GM18870 (cell line): Measurements from ENCODE around the gene SMAD1.
"Not testable (repeated sequence)": the region's sequence is repeated elsewhere in the genome, so short reads cannot be mapped to it uniquely, and the experiment has no call there.

Source experiments
- ATAC-seq: cut with Tn5 transposase; IDR thresholded peaks from one replicate; pipeline ENCODE4 v1.9.1; 2021; ENCODE audit warnings: moderate library complexity; ENCODE audit not compliant: unreplicated experiment

SMAD1 gene

DNA sequence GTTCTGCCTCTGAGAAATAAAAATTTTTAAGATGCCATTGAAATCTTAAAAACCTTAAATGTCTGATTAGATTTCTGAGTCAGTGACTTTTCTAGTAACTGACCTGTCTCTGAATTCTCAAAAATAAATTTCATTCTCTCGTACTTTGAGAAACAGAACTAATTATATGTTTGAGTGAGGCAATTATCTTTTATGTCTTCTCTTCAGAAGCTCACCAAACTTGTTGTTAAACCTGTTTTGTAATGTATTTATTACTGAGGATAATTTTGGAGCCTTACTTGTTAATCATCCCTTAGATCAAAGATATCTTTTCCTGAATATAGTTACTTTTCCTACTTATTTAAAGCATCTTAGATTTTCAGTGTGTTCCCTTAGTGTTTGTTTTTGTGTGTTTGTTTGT is 73.0 kb downstream of the SMAD1 start:
- ATAC-seq: no peak

DNA sequence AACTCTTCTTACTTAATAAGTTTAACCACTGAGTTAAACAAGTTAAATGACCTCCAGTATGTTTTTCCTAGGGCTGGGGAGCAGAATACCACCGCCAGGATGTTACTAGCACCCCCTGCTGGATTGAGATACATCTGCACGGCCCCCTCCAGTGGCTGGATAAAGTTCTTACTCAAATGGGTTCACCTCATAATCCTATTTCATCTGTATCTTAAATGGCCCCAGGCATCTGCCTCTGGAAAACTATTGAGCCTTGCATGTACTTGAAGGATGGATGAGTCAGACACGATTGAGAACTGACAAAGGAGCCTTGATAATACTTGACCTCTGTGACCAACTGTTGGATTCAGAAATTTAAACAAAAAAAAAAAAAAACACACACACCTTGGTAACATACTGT is 76.1 kb downstream of the SMAD1 start:
- peak; percentile 79 for ATAC-seq

DNA sequence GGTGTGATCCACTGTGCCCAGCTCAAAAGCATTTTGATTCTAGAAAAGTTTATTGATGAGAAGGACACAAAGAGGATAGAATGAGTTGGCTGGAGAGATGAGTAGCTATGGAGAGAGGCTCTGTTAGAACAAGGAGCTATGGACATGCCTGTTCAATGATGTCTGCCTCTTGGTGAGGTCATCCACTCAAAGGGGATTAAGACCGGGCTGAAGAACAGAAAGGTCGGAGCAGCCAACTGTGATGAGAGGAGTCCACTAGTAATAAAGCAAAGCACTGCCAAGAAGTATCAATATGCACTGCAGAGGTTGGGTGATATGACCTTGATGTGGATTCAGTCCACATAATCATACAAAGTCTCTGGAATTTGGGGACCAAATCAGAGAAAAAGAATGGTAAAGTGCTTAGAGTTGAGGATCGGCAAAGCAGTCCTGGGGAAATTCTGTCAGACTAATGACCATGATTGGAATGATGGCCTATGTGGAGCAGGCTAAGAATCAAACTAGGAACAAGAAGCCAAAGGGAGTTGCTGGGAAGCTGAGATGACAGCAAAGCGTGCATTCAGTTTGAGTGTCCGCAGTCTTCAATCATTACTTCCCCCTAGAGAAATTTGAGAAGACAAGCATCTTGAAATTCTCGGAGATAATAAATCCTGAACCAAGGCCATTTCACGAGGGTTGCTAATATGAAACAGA is 81.8 kb downstream of the SMAD1 start:
- ATAC-seq: no peak

DNA sequence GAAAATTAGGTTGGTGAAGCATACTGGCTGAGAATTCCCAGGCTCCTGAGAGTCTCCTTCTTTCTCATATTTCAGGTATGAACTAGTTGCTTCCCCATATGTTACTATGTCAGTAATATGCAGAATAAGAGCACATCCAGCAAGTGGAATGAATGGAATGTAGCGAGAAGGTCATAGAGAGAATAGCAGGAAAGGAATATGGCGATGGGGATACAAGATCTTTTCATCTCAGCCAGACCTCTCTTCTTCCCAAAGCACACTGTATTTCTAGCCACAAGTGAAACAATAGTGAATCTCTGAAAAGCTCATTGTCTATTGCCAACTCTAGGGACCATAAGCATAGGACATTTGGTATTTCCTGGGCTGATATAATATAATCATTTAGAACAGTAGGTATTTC is 82.9 kb downstream of the SMAD1 start:
- ATAC-seq: no peak

DNA sequence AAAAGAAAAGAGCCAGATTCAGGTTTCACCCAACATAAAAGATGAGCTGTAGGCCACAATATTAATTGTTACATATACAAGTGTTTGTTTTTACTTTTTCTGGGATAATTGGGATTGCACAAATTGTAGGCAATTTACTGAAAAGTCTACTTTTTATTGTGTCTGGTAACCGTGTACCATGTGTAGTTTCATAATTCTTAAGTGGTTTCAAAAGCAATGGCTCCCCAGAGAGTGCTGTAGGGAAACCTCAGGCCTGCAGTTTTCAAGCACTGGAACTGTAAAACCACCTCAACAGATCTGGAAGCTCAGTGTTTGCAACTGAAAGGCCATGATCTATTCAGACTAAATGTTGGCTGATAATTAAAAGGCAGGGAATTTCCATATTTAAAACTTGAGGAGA is 83.7 kb downstream of the SMAD1 start:
- no peak for ATAC-seq

DNA sequence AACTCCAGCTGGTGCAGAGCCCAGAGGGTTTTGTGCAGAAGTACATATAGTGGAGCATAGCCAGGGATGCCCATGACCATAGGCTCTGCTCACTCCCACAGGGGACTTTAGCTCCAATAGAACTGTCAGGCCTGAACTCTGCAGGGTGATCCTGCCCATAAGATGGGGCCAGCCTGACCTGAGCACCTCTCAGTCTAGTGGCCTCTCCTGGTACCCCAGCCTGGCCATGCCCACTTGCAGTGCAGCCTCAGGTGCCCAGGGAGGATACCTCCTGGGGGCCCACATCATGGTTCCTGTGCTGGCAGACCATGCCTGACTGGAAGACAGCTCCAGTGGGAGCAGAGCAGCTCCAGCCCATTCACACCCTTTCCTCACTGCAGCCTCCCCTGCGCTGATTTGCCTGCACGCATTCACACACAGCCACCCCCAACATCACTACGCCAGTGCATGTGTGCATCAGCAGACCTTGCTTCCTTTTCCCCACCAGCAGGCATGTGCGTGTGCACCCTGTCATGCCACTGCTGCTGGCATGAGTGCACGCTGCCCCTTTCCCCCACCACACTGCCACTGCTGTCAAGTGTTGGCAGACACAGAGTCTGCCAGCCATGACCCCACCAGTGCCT is 84.5 kb downstream of the SMAD1 start:
- ATAC-seq: no peak

DNA sequence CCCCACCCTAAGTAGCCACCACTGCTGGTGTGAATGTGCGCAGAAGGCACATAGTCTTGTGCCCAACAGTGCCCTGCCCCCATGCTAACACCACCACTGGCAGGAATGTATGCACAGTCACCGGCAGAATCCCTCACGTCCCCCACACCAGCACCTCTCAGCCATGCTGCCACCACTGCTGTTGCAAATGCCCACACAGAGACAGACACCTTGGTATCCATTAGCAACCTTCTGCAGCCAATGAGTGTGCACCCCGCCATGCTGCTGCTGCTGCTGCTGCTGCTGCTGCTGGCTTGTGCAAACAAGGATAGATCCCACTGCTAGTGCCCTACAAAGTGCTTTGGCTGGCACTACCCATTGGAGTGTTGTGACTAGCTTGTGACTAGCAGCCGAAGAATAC is 85.1 kb downstream of the SMAD1 start:
- no peak for ATAC-seq

DNA sequence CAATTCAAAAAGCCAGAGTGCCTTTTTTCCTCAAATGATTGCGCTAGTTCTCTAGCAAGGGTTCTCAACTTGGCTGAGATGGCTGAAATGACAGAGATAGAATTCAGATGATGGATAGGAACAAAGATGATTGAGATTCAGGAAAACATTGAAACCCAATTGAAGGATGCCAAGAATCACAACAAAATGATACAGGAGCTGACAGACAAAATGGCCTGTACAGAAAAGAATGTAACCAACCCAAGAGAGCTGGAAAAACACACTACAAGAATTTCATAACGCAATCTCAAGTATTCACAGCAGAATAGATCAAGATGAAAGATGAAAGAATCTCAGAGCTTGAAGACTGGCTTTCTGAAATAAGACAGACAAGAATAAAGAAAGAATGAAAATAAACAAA is 85.9 kb downstream of the SMAD1 start:
- no peak for ATAC-seq

DNA sequence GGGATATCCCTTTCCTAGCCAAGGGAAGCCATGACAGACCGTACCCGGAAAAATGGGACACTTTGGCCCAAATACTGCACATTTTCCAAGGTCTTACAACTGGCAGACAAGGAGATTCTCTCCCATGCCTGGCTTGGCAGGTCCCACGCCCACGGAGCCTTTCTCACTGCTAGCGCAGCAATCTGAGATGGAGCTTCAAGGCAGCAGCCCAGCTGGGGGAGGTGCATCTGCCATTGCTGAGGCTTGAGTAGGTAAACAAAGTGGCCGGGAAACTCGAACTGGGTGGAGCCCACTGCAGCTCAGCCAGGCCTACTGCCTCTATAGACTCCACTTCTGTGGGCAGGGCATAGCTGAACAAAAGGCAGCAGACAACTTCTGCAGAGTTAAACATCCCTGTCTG is 92.9 kb downstream of the SMAD1 start:
- not testable (repeated sequence) for ATAC-seq

DNA sequence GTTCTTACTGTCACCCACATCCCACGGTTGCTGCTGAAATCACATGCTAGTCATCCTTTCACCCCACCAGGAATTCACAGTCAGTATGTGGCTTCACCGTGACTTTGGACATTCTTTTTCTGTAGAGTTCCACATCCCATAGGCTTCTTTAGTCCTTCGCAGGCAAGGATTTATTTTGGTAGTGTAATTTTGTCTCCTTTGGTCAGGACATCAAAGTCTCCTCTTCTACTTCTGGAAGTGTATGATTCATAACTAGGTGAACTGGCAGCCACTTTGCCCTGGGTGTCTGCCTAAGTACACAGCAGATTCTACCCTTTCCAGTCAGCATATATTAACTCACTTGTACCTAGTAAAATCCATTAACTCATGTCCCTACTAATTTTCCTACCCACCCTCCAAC is 99.3 kb downstream of the SMAD1 start:
- no peak for ATAC-seq

DNA sequence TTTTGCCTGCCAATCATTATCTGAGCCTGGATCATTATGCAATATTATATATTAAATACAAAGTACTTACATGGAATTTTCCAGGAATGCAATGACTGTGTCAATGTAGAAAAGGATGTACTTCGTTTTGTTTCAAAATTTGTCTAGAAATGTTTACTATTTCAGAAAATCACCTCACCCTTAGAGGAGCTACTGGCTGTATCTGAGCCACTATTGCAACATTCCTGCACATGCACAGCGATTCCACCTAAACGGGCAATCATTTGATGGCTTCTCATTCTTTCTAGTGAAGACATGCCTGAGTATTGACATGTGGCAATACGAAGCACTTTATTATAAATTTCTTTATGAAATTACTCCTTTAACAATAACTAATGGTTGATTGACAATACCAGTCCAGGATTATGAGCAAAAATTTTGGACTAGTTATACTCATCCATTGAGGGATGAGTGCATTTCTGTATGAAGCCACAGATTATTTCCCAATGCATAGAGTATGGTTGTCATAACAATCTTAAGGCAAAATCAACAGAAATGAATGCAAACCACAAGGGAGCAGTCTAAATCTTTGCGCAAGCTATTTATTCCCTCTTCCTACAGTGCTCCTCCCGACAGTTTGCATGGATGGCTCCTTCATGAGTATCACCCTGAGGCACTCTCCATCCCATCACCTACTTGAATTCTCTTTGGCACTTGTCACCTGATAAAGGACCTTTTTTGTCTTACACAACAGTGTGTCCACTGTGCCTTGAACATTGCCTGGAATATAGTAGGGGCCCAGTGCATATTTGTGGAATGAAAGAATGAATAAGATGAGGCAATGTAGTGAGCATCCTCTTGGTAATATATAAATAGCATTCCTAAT is 101.8 kb downstream of the SMAD1 start:
- no peak for ATAC-seq

DNA sequence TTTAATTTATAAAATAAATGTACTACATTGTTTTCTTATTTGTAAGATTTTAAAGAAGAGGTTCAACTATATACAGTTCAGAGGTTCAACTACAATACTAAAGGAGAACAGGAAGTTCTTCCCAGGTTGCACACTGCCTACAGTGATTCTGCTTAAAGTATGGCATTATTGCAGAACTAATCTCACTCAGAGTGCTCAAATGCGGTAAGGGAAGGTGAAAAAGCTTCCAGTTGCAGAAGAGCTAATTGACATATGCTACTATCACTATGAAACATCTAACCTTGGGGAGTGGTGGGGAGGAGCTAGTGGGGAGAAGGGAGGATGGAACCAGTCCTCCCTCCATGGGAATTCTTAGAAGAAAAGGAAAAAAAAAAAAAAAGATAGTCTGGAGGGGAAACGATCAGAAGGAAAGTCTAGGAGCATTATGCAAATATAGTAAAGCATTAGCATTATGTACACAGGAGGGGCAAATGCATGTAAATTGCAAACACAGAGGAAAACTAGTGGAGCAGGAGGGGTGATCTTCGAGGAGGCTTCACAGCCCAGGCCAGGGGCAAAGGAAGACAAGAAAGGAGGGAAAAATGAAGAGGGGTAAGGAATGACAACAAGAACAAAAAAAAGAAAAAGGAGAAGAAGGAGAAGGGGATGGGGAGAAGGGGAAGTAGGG is 105.6 kb downstream of the SMAD1 start:
- no peak for ATAC-seq

DNA sequence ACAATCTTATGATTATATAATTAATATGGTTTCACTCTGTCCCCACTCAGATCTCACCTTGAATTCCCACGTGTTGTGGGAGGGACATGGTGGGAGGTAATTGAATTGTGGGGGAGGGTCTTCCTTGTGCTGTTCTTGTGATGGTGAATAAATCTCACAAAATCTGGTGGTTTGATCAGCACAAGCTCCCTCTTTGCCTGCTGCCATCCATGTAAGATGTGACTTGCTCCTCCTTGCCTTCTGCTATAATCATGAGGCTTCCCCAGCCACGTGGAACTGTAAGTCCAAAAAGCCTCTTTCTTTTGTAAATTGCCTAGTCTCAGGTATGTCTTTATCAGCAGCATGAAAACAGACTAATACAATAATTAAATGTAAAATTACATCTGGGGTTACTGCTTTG is 107.7 kb downstream of the SMAD1 start:
- ATAC-seq: not testable (repeated sequence)

DNA sequence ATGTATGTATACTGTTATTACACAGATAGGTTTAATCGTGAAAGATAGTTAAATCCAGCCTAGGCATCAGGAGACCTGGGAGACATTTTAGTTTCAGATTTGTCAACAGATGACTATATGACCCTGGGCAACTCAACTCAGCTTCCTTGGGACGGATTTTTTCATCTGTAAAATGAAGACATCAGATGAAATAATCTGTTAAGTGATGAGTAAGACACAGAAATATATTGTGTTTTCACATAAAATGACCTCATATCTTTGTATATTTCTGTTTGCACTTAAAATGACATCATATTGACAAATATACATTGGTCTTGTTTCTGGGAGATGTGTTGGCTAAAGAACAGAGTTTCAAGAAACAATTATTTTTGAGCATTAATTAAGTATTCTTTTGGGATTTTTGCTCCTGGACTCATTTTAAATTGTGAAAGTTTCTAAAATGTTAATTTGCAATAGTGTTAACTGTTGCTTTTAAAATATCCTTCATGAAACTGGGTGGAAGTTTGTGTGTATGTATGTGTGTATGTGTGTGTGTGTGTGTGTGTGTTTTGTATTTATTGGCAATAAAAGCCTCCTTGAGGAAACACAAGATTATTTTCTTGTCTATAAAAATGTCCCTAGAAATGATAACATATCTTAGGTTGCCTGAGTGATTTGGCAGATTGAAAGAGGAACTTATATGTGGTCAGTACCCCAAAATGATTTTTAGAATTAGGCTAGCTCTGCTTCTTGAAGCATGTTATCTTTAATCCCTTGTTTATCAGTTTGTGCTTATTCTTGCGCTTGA is 108.5 kb downstream of the SMAD1 start:
- no peak for ATAC-seq

DNA sequence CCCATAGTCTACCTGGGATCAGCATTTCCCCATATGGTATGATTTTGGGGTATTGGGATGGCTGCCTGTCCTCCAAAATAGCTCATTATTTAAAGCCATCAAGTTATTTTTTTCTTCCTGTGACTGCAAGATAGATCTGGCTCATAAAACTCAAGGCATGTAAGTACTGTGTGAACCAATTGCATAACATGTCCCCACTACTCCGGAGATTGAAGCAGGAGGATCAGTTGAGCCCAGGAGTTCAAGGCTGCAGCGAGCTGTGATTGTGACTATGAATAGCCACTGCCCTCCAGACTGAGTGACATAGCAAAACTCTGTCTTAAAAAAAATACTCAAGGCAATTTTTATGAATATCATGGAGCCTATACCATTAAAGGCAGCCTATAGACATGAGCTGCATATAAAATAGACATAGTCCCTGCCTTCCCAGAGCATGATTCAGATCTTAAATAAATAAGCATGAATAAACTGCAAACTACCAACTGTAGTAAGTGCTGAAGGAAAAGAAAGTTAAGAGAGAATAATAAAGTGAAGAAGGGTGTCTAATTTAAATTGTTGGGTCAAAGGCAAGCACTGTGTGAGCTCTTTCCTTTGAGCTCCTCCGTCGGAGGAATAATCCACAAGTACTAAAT is 120.6 kb downstream of the SMAD1 start:
- no peak for ATAC-seq

DNA sequence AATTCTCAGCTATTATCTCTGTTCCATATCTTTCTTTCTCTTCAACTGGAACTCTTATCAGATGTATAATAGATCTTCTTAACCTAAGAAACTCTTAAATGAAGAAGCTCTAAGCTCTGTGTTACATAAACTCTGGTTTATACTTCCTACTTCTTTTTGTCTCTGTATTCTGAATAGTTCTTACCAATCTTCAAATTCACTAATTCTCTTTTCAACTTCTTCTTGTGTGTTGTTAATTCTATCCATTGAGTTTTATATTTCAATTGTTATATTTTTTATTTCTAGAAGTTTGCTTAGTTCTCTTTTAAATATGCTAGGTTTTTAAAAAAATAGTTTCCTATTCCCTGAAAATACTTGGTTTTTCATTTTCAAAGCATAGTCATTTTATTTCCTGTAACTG is 124.3 kb downstream of the SMAD1 start:
- ATAC-seq: no peak
